Prostate gland (tissue), 2 donors: ENCODE measurements around the gene EP400.

ENCODE experiments used
- POLR2A ChIP-seq: fragments of 450-650 bp; IDR thresholded peaks from one replicate; pipeline ENCODE4 v1.6.1; 2016; ENCODE audit warnings: antibody characterized with exemption, mild to moderate bottlenecking
- POLR2AphosphoS5 ChIP-seq: sonication (generic); formaldehyde crosslinking; IDR thresholded peaks from one replicate; pipeline ENCODE4 v1.6.1; 2017; ENCODE audit warnings: antibody characterized with exemption
- TF ChIP-seq, protein P1 (sequence below), 4 experiments: fragments of 200-600 bp in 2 of 4; fragments of 450-650 bp in 2 of 4; sonication (generic) in 2 of 4; IDR thresholded peaks; 1 replicate in 3 of 4; 2 replicates in 1 of 4; pipeline ENCODE4 v1.5.1; 2016 to 2019; ENCODE audit warnings: antibody characterized with exemption in 4 of 4, mild to moderate bottlenecking in 2 of 4, moderate library complexity in 2 of 4

DNA sequence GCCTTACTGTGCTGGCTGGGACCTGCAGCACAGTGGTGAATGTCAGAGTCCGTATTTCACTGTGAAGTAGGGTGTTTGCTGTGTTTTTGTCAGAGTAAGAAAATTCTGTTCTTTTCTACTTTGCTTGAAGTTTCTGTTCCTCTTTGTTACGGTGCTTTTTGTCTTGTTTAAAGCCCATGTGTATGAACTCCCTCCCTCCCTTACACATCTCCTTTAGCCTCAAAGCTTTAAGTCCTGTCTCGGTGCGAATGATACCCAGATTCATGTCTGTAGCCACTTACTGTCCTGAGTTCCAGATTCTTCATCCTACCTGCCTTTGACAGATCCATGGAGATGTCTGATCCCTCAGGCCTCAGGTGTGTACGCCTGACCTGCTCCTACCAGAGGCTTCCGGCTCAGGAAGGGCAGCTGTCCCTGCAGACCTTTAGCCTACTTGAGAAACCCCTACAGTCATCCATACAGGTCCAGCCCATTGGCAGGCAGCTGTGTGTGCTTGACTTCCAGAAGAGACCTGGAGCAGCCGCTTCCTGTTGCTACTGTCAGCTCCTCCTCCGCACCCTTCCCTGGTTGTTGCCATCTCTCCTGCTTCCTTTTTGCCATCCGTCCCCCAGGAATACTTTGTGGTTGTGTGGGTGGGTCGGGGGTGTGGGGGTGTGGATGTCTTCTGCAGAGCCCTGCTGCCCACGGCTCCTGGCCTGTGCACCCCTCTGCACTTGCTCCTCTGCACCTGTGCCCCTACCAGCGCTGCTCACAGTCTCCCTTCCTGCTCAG is 121.5 kb downstream of the EP400 start:
- TF ChIP-seq, protein P1, sequence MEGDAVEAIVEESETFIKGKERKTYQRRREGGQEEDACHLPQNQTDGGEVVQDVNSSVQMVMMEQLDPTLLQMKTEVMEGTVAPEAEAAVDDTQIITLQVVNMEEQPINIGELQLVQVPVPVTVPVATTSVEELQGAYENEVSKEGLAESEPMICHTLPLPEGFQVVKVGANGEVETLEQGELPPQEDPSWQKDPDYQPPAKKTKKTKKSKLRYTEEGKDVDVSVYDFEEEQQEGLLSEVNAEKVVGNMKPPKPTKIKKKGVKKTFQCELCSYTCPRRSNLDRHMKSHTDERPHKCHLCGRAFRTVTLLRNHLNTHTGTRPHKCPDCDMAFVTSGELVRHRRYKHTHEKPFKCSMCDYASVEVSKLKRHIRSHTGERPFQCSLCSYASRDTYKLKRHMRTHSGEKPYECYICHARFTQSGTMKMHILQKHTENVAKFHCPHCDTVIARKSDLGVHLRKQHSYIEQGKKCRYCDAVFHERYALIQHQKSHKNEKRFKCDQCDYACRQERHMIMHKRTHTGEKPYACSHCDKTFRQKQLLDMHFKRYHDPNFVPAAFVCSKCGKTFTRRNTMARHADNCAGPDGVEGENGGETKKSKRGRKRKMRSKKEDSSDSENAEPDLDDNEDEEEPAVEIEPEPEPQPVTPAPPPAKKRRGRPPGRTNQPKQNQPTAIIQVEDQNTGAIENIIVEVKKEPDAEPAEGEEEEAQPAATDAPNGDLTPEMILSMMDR (IDR thresholded peaks at IDR 0.05), result no peak
- no peak for TF ChIP-seq POLR2AphosphoS5
- no peak for TF ChIP-seq POLR2A
